Fibroblast of mammary gland (primary cell): ENCODE data around the gene MYL5.

Experiments used
- DNase-seq: peaks from one replicate; pipeline ENCODE4 v3.0.0-alpha.2; 2010; ENCODE audit warnings: low read depth
- H3K4me3 ChIP-seq: 2 replicates; pipeline ENCODE4 v1.5.1; 2011; ENCODE audit warnings: low read depth, mild to moderate bottlenecking, low read length, moderate library complexity; ENCODE audit not compliant: control insufficient read depth
- TF ChIP-seq, protein P1 (sequence below): conservative IDR thresholded peaks from 2 replicates; pipeline ENCODE4 v1.5.1; 2011; ENCODE audit warnings: low read depth, low read length, inconsistent platforms; ENCODE audit not compliant: control insufficient read depth, insufficient read depth

Gene MYL5

DNA sequence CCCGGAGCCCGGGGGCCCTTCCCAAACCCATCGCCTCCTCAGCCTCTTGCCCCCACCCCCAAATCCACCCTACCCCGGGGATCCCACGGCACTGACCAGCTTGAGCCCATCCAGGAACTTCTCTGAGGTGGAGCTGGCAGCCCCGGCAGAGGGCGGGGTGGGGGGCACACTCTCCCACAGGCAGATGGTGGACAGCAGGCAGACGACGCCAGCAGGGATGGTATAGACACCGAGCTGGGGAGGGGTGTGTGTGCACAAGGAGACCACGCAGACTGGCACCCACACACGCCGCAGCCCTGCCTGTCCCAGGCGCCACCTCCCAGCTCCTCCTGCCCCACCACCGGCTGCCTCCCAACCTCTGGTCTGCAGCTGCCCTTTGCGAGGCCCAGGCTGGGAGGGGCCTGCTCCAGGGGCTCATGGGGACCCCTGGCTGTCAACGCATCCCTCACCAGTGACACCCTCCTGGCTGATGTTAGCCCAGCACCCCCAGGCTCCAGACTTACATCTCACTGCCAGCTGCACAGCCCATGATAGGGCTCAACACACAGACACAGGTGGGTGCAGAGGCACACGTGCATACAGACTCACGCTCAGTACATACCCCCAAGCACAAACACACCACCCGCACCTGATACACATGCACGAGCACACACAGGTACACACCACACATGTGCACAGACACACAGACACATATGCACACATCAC is 10.4 kb downstream of the MYL5 start:
- no peak for DNase-seq
- no peak overlapping the region for H3K4me3 ChIP-seq
- TF ChIP-seq, protein P1, sequence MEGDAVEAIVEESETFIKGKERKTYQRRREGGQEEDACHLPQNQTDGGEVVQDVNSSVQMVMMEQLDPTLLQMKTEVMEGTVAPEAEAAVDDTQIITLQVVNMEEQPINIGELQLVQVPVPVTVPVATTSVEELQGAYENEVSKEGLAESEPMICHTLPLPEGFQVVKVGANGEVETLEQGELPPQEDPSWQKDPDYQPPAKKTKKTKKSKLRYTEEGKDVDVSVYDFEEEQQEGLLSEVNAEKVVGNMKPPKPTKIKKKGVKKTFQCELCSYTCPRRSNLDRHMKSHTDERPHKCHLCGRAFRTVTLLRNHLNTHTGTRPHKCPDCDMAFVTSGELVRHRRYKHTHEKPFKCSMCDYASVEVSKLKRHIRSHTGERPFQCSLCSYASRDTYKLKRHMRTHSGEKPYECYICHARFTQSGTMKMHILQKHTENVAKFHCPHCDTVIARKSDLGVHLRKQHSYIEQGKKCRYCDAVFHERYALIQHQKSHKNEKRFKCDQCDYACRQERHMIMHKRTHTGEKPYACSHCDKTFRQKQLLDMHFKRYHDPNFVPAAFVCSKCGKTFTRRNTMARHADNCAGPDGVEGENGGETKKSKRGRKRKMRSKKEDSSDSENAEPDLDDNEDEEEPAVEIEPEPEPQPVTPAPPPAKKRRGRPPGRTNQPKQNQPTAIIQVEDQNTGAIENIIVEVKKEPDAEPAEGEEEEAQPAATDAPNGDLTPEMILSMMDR: no peak

DNA sequence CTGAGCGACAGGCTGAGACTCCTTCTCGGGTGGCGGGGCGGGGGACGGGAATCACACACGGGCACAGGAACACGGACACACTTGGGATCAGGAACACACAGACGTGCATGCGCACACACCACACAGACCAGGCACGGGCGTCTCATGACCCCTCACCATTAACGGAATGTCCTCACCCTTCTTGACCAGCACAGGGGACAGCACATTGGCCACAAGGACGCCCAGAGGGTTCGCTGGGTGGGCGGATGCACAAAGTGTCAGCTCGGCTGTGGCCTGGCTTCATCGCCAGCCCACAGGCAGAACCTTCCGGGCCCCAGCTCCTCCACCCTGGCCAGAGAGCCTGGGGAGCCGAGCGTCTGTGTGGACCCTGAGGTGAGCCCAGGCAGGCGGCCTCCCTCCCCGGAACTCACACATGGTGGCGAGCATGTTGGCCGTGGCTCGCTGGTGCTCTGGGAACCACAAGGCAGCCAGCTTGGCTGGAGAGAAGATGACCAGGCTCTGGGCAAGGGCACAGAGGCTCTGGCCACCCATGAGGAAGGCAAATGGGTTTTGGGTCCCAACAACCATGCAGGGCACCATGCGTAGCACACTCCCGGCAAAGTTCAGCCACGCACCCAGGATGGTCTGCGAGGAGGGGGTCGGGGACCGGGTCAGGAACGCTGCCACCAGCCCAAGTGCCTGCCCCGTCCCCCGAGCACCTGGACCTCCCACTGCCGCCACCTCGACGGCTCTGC is 11.5 kb downstream of the MYL5 start:
- no peak for DNase-seq
- no peak overlapping the region for H3K4me3 ChIP-seq
- TF ChIP-seq, protein P1: no peak

DNA sequence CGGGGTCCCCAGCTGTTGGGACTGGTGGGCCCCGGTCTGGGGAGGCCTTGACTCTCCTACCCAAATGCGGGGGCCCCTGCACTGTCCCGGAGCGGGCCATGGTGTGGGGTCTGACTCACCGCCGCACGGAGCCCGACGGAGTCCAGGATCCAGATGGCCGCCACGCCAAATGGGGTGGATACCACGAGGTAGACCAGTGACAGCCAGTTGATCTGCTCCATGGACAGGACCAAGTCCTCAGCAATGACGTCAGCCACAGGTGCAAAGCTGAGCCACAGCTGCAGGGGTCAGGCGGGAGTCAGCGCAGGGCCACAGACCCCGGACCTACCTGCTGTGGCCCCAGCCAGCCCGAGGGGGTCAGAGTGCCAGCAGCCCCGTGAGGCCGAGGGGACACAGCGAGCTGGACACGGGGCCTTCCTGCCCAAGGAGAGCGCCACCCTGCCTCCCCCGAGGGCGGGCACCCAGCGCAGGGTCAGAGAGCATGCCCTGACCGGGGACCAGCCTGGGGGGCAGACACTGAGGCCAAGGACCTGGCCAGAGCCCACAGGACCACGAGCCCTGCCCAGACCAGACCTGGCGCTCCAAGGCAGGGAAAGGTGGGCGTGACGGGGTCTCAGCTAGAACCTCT is 12.2 kb downstream of the MYL5 start:
- no peak overlapping the region for H3K4me3 ChIP-seq
- DNase-seq: no peak
- TF ChIP-seq, protein P1: no peak

DNA sequence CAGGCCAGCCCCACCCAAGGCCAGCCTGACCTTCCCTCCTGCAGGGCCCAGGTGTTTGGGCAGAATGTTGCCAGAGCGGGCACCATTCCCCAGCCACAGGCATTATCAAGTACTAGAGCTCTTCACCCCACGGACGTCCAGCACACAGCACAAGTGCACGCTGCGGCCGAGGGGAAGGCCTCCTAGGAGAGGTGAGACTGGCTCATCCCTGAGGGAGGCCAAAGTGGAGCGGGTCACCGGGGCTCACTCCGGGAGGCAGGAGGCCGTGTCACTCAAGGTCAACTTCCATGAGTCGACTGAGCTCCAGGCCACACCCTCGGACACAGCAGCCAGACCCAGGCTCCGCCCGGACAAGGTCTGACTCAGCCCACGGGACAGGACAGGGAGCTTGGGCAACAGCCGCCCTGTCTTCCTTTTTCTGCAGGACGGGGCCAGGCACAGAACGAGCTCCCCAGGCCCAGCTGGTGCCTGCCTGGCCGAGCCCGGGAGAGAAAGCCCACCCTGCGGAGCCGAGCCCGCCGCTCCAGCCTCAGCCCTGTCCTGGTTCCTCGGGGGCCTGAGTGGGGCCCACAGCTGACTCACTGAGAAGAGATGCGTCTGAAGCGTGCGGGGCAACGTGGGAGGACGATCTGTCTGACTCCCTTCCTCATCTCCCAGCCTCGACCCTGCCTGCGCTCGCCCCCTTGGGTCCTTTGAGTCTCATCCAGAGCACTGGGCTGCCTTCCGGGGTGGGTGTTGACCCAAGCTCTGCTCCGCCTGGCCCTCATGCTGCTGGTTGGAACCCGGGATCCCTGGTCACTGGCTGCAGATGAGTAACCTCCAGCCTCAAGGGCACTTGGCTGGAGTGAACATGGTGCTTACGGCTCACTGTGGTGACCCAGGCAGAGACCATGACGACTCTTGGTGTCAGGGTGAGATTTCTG is 13.0 kb downstream of the MYL5 start:
- peak; percentile 97 for DNase-seq
- TF ChIP-seq, protein P1: no peak
- H3K4me3 ChIP-seq: peak overlapping the region; percentile 33

DNA sequence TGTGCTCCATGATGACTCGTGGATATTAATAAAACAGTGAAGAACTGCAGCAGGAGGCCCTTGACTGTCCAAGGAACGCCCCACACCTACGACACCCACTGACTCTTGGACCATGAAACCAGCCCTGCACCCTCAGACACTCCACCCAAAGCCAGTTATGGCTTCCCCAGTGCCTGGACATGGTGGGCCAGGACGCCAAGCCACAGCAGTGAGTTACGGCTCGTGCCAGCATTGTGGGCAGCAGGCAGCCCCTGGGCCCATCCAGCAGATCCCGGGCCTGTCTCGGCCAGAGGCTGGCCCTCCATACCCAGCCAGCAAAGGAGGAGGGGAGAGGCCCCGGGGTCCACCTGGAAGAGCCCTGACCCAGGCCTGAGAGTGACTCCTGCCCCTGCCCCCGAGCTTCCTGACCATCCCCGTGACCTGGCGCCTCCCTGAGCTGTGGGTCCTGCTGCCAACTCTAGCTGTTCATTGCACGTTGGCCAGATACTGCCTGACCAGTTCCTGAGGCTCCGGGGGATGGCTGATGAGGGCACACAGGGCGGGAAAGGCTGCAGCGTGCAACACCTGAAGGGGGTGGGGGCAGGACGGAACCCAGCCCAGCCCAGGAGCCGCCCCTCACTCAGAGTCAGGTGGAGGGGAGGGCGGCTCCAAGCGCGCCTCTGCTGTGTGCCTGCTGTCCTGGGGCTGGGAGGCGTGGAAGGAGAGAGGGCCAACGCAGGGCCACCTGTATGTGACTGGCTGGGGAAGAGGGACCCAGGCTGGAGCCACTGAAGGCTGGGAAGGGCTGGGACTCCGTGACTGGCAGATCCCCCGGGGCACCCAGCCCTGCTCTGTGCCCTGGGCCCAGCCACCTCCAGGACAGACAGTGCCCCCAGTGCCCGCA is 13.9 kb downstream of the MYL5 start:
- H3K4me3 ChIP-seq: peak overlapping the region; percentile 38
- no peak for DNase-seq
- TF ChIP-seq, protein P1: no peak
